M059J (cell line): ENCODE results near the gene TEDC1. TPM values are rescaled to one million over a fixed set of nuclear protein-coding genes. Genes with fewer than 3 reads are reported as not detected.

ENCODE experiments used
- DNase-seq: peaks from one replicate; pipeline ENCODE4 v3.0.0-alpha.2; 2012; ENCODE audit warnings: low read depth
- total RNA-seq: library from RNA; depleted of rRNA; stranded (reverse); fragments of >200 nt; shearing (Covaris generic); gene quantifications from 2 replicates; pipeline ENCODE4 v1.2.3, GENCODE V29; 2014; rRNA removed

Gene TEDC1, protein sequence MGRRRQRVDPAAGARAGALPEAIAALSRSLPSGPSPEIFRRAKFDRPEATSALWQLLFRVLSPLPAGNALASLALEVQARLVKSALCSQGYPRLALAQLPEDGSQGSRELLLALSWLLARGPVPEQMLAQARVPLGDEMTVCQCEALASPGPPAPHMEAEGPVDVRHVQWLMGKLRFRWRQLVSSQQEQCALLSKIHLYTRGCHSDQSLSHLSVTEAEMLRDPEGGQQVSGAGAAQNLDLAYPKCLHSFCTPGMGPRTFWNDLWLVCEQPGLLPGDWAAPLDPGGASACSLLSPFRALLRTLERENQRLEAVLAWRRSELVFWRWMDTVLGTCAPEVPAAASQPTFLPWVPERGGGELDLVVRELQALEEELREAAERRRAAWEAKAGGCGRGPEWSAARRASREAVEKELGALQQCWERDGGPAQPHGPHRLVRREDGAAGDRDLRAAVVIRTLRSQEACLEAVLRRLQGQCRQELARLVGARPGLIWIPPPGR
- total RNA-seq: 10.2 and 22.4 TPM in 2 replicates

GRCh38 chr14:105490572-105491365 is at the start of gene TEDC1:
TSS of gene TEDC1 (plus strand) at chr14:105491246. CDS start at chr14:105491376, 130 bp downstream.
- peak; percentile 99 for DNase-seq

DNA sequence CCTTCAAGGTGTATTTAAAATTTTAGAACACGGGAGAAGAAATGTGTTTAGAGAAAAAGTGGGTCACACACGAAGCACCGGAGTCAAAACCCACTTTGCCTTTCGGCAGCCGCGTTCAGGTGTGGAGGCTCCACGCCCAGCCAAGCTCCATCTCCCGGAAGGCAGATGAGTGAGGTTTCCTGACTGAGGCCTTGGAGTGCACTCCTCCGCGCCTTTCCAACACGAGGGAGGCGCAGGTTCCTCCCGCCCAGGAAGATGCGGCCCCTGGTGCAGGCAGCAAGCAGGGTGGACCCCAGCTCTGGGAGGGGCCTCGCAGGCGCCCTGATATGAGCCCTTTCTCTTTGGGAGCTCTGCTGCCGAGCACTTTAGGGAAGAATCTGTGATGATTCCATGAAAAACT is 48.9 kb upstream of the TEDC1 start:
- DNase-seq: no peak

DNA sequence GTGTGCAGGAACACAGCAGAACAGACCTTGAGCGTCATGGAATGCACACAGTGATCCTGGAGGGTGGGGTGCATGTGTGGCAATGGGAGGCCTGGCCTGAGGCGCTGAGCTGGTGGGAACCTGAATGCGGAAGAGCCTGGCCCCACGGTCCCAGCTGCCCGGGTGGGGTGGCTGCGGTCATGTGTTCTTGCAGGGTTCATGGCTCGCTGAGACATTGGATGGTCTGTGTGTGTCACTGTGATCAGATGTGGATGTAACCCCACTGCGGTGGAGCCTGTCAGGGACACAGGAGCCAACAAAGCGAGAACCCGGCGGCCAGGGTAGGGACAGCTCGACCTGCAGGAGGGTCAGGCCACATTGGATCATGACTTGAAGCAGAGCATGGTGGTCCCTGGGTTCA is 48.2 kb upstream of the TEDC1 start:
- no peak for DNase-seq

GRCh38 chr14:105444859-105445258 is 46.2 kb upstream of the TEDC1 start:
- DNase-seq: no peak

DNA sequence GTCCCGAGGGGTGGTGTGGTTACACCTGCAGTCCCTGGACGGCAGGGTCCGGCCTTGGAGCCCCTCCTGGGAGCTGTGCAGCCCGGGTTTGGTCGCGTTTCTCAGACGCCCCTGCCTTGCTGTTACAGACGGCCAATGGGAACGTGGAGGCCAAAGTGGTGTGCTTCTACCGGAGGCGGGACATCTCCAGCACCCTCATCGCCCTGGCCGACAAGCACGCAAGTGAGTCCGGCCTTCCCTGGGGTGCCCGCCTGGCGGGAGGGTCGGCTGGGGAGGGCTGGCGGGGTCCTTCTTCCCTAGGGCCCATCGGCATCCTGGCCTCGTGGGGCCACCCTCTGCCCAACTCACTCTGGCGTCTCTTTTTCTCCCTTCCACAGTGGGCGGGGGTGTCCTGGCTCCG is 45.8 kb upstream of the TEDC1 start:
- no peak for DNase-seq

DNA sequence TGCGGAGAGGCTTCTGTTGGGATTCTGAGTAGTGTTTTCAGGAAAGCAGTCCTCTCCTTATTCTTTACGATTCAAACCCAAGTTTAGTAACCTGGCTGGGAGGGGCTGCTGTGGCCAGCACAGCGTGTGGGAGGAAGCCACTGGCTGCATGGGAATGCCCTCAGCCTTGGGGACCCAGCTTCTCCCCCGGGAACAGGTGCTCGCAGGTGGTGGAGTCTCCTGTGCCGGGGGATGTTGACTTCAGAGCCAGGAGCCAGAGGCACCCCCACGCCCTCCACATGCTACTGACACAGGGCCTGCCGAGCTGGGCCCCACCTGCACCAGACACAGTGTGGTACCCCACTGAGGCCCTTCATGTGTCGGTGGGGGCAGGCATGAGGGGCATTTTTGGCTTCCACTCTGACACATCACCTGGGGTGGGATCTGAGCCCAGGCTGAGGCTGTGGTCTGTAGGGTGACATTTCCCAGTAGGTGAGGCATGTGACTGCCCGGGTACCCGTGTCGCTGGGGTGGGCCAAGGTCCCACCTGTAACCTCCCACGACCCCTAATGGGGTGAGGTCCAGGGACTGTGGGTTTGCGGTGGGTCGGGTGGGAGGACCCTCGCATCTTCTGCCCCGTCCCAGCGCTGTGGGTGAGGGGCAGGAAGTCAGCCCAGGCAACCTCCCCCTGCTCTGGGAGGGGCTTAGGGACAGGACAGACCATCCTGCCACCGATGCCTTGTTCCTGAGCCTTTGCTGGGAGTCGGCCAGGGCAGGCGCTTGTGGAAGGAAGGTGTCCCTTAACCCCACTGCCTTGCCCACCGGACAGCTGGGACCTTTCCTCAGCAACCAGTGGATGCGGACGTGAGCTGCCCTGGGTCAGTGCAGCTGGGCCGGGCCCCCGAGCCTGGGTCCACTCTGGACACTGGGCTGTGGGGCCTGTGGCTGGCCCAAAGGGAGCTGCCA is 44.9 kb upstream of the TEDC1 start:
- no peak for DNase-seq

- no peak for DNase-seq
Observed at GRCh38 chr14:105446971-105447370, 44.1 kb upstream of the TEDC1 start.

- no peak for DNase-seq
Observed at GRCh38 chr14:105447651-105448640, 43.1 kb upstream of the TEDC1 start.

DNA sequence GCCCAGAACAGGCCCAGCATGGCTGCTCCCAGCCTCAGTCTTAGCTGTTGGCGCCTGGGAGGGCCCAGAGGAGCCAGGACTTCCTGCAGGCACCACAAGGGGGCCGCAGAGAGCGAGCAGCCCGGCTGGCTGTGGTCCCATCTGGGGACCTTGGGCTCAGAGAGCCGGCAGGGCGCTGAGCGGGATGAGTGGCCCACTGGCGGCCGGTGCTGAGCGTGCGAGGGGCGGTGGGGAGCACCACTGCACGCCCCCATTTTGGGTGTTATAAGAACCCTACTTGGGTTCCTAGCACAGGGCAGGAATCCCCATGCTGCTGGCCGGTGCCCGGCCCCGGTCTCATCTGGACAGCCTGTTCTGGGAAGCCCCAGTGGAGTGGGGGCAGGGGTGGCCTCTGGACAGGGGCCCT is 42.3 kb upstream of the TEDC1 start:
- peak; percentile 12 for DNase-seq

DNA sequence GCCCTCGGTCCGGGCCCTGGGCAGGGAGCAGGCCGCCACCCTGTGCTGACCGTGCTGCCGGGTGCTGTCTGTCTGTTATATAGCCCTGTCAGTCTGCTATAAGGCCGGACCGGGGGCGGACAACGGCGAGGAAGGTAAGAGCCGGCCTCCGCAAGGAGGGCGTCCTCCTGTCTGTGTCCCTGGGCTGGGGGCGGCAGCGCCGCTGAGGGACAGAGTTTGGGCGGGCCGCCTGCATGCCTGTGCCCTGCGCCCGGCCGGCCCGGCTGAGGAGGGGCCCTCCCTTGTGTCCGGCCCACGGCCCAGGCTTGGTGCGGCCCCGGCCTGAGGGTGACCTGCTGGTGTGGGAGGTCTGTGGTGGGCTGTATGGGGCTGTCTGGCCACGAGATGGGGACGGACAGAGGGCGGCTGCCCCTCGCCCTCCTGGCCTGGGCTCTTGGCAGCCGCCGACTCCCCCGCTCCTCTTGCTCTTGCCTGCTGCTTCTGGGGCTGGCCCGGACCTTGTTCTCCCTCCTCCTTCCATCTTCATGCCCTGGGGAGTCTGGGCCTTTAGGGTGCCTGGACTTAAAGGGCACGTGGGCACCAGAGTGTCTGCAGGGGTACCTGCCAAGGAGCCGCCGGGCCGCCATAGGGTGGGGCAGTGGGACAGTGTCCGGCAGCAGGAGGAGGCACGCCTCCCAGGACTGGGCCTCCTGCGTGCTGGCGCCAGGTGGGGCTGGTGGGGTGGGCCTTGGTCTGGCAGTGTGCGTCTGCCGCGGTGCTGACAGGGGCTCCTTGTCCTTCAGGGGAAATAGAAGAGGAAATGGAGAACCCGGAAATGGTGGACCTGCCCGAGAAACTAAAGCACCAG is 41.5 kb upstream of the TEDC1 start:
- no peak for DNase-seq

GRCh38 chr14:105450123-105450505 is 40.9 kb upstream of the TEDC1 start:
- no peak for DNase-seq

DNA sequence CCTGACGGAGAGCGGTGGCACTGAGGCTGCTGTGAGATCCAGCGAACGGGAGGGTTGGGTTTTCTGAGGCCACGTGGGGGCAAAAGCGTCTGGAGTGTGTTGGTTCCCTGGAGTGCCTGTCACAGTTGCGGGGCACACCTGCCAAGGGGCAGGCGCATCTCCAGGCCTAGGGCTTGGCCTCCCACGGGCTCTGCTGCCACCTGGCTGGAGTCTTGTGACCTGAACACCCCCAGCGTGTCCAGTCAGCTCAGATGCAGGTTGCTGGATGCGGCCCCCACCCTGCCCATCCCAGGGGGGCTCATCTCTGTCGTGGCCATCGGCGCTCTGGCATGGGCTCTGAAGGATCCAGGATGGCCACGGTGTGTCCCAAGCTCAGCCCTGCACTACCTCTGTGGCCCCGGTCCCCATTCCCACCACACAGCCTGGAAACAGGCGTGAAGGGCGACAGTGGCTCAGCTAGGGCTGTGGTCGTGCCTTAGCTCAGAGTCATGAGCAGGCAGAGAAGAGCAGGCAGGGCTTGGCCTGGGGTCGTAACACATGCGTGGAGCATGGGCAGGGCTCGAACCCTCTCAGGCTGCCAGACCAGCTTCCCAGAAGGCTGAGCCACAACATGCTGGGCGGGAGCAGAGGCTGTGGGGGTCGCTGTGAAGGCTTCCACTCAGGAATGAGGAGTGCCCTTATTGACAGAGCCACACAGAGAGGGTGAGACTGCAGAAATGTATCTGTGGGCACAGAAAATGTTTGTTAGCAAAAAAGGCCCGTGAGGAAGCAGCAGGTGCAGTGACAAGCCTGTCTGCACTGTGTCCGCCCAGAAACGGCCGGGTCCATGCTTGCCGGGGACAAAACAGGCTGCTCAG is 40.0 kb upstream of the TEDC1 start:
- DNase-seq: no peak

DNA sequence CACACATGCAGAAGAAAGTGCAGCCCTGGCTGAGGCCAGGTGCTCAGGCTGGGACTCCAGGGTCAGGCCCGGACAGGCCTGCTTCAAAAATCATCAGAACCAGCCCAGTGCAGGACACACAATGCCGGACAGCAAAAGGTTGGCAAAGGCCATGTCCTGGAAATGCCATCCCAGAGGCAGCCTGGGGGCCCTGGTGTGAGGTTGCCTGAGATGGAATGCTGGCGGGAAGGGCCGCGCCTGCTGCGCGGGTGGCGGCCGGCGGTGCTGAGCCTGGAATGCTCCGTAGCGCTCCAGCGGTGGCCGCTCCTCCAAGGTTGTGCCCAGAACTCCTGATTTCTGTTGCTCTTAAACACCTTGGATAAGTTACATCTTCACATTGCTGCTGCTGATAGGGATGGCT is 38.1 kb upstream of the TEDC1 start:
- DNase-seq: no peak

DNA sequence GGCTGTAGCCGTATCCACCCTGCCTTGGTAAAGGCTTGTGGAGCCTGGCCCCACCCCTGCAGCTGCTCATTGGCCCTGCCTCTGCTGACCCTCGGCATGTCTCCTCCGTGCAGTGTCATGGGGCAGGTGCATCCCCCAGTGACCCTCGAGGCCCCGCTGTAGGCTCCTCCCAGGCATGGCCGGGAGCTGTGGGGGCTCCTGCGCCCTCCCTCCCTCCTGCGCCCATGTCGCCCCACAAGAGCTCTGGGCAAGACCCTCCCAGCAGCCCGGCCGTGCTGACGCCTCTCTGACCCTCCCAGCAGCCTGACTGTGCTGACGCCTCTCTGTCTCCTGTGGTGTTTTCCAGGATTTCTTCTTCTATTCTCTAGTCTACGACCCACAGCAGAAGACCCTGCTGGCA is 37.2 kb upstream of the TEDC1 start:
- no peak for DNase-seq

GRCh38 chr14:105455086-105455640 is 35.9 kb upstream of the TEDC1 start:
- no peak for DNase-seq

DNA sequence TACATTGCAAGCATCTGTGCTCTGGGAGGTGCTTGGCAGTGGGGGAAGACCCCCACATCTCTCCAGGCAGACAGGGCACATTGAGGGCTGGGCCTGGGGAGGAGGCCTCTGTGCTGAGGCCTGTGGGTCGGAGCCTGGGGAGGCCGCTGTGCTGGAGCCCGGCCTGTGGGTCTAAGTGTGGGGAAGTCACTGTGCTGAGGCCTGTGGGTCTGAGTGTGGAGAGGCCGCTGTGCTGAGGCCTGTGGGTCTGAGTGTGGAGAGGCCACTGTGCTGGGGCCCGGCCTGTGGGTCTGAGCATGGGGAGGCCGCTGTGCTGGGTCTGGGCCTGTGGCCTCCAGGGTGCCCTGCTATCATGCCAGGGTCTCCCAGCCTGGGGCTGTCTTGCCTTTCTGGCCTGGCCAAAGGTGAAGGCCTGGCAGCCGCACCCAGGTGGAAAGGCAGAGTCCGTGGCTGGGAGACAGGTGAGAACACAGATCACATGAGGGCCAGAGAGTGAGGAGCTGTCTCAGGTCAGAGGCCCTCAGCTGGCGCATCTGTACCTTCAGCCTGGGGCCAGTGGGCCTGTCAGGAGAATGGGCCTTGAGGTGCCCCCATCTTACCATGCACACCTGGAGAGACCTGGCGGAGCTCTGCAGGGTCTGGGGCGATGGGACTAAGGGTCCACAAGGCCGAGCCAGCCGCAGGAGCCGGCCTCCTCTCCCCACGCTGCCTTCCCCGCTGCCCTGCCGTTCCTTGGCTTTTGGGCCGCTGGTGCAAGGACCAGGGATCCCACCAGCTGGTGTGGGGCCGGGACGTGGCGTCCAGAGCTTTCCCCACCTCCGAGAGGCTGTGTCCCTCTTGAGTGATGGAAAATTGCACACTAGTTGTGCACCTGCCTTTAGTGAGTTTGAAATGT is 35.0 kb upstream of the TEDC1 start:
- DNase-seq: no peak
